Measurements from ENCODE around the gene MAB21L2. TPM values are rescaled to one million over a fixed set of nuclear protein-coding genes. Genes with fewer than 3 reads are reported as not detected.

MAB21L2 gene
- polyA plus RNA-seq (2011; rRNA removed): not detected in 2 replicates
- polyA plus RNA-seq (2012; cell fraction: cytosol; rRNA removed): not detected in 2 replicates
- not detected in 2 replicates for polyA plus RNA-seq (2012; cell fraction: nucleus; rRNA removed)
- not detected in 3 replicates for polyA plus RNA-seq (2017; fragmentation: RNase III; extraction: RNeasy Plus Mini Kit Qiagen cat#74134 plus additional on column Dnase treatment)
- polyA minus RNA-seq (2011; rRNA and poly(A)+ RNA removed): not detected in 2 replicates

GRCh38 chr4:150582146-150582872 lies at the start of gene MAB21L2:
TSS of gene MAB21L2 (plus strand) at chr4:150582151. CDS start at chr4:150583030, 879 bp downstream.
- ATAC-seq (no peak), FAIRE-seq (no peak), DNase-seq (ENCODE audit: low read depth in 1 of 2, low spot score in 1 of 2) (no peak)
- H3K4me1 ChIP-seq: peaks cover 15% of the 10 kb centered on the region; the same call in 2 of the 3 replicates
- ChIA-PET CTCF (no interaction called here), POLR2A (no interaction called here)
- TF ChIP-seq MAFK (IDR thresholded peaks at IDR 0.05; ENCODE audit: partially characterized antibody): no peak
- TF ChIP-seq USF2 (IDR thresholded peaks at IDR 0.05): no peak
- TF ChIP-seq HDAC2 (IDR thresholded peaks at IDR 0.05): no peak
- TF ChIP-seq JUNB (IDR thresholded peaks at IDR 0.05): no peak
- no peak for TF ChIP-seq KDM5A (IDR thresholded peaks at IDR 0.05)
- no peak for TF ChIP-seq SMC3 (IDR thresholded peaks at IDR 0.05)
- TF ChIP-seq CHD4 (IDR thresholded peaks at IDR 0.05; ENCODE audit: borderline replicate concordance): no peak
- TF ChIP-seq RFX5 (IDR thresholded peaks at IDR 0.05): no peak
- TF ChIP-seq ZC3H11A (IDR thresholded peaks at IDR 0.05): no peak
- no peak for TF ChIP-seq HEYL (CRISPR knock-in tag; IDR thresholded peaks at IDR 0.05)
- no peak for TF ChIP-seq FOSL2 (IDR thresholded peaks at IDR 0.05)
- TF ChIP-seq FOSL2 (CRISPR knock-in tag; IDR thresholded peaks at IDR 0.05): no peak
- no peak for TF ChIP-seq CEBPB (IDR thresholded peaks at IDR 0.05)
- no peak for TF ChIP-seq MAZ (IDR thresholded peaks at IDR 0.05; ENCODE audit: borderline replicate concordance, low read depth, low read length)
- H3K4me2 ChIP-seq: no peak within 1 kb of the TSS
- H3K27ac ChIP-seq: no peak within 1 kb of the TSS
- WGBS (ENCODE audit: missing lambda C conversion rate): 92% methylated on average over 27 of the region's 27 CpGs
- no peaks in the 10 kb centered on the region for H3K9me3 ChIP-seq
- H3K4me3 ChIP-seq: no peak within 1 kb of the TSS

GRCh38 chr4:150533673-150534072 lies 48.3 kb upstream of the MAB21L2 start:
- no peak for ATAC-seq
- CTCF ChIA-PET: no interaction called here
- H3K27ac ChIP-seq: no peak overlapping the region
- no peak for FAIRE-seq
- TF ChIP-seq FOXS1 (CRISPR knock-in tag; IDR thresholded peaks at IDR 0.05) (no peak), RARB (CRISPR knock-in tag; IDR thresholded peaks at IDR 0.05) (no peak), CEBPB (IDR thresholded peaks at IDR 0.05) (no peak), POLR2A (IDR thresholded peaks at IDR 0.05; ENCODE audit: low read length) (no peak), NR3C1 (IDR thresholded peaks at IDR 0.05) (no peak), RCOR1 (IDR thresholded peaks at IDR 0.05; ENCODE audit: low read depth, low read length) (no peak), GATA3 (IDR thresholded peaks at IDR 0.05; ENCODE audit: borderline replicate concordance) (no peak), REST (IDR thresholded peaks at IDR 0.05) (no peak), ZC3H11A (IDR thresholded peaks at IDR 0.05) (no peak), RAD21 (conservative IDR thresholded peaks at IDR 0.05 in 1 of 2, IDR thresholded peaks at IDR 0.05 in 1 of 2) (no peak)
- DNase-seq (ENCODE audit: low read depth in 1 of 2, low spot score in 1 of 2): no peak
- H3K4me1 ChIP-seq: no peaks in the 10 kb centered on the region
- POLR2A ChIA-PET: no interaction called here
- H3K4me2 ChIP-seq: no peak overlapping the region
- 75% methylated on average over 3 of the region's 3 CpGs for WGBS (ENCODE audit: missing lambda C conversion rate)
- no peak overlapping the region for H3K4me3 ChIP-seq
- H3K9me3 ChIP-seq: no peaks in the 10 kb centered on the region
